Panc1 (cell line): Measurements from ENCODE around the gene SLC27A5. TPM values are rescaled to one million over a fixed set of nuclear protein-coding genes. Genes with fewer than 3 reads are reported as not detected.

Experiments
- ATAC-seq: fragments of 200-7000 bp; cut with Tn5 transposase; 2 replicates; pipeline ENCODE4 v1.9.1; 2020; ENCODE audit warnings: mild to moderate bottlenecking, moderate library complexity
- BruUV-seq: library from RNA; stranded (reverse); fragments of 400-500 nt; replicated peaks from 2 replicates; lab custom pipeline; 2021; lab: Mats Ljungman, UMichigan
- CTCF ChIA-PET: fragments of 300-600 bp; sonication (Branson Sonifier 250); formaldehyde crosslinking; loops from one replicate; lab custom pipeline; 2022; ENCODE audit warnings: antibody characterized with exemption; lab: Charles Lee
- POLR2A ChIA-PET: fragments of 300-600 bp; sonication (Branson Sonifier 250); formaldehyde crosslinking; loops from one replicate; lab custom pipeline; 2022; ENCODE audit warnings: antibody characterized with exemption; lab: Charles Lee
- DNase-seq: peaks from one replicate; pipeline ENCODE4 v3.0.0-alpha.2; 2010; ENCODE audit warnings: low read depth, low spot score
- H3K27ac ChIP-seq: 2 replicates; pipeline ENCODE4 v1.5.1; 2011; ENCODE audit warnings: mild to moderate bottlenecking, low read length, inconsistent platforms
- H3K27me3 ChIP-seq: fragments of 200-500 bp; sonication (Bioruptor generic); 2 replicates; pipeline ENCODE4 v1.6.0; 2014; ENCODE audit warnings: low read length, inconsistent platforms; ENCODE audit not compliant: control insufficient read depth, insufficient read depth
- H3K36me3 ChIP-seq: fragments of 200-500 bp; sonication (Bioruptor generic); 2 replicates; pipeline ENCODE4 v1.5.1; 2014; ENCODE audit warnings: inconsistent platforms, mild to moderate bottlenecking, low read length, moderate library complexity; ENCODE audit not compliant: control insufficient read depth, insufficient read depth
- H3K4me1 ChIP-seq: 2 replicates; pipeline ENCODE4 v1.5.1; 2011; ENCODE audit warnings: inconsistent platforms, mild to moderate bottlenecking, low read length, moderate library complexity; ENCODE audit not compliant: control insufficient read depth, insufficient read depth
- H3K4me3 ChIP-seq, 2 experiments: 2 replicates each; pipeline ENCODE4 v1.5.1; 2011 to 2012; ENCODE audit warnings: low read depth in 2 of 2, low read length in 2 of 2, mild to moderate bottlenecking in 2 of 2, inconsistent platforms in 1 of 2, moderate library complexity in 1 of 2
- H3K9me3 ChIP-seq: fragments of 200-500 bp; sonication (Bioruptor generic); 2 replicates; pipeline ENCODE4 v1.5.1; 2014; ENCODE audit warnings: low read depth, mild to moderate bottlenecking, inconsistent platforms, low read length, moderate library complexity; ENCODE audit not compliant: control insufficient read depth, insufficient read depth
- CTCF ChIP-seq: fragments of 450-650 bp; IDR thresholded peaks from 2 replicates; pipeline ENCODE4 v1.5.1; 2017; ENCODE audit warnings: mild to moderate bottlenecking
- POLR2AphosphoS5 ChIP-seq: IDR thresholded peaks from 2 replicates; pipeline ENCODE4 v1.6.1; 2012; ENCODE audit warnings: mild to moderate bottlenecking, low read depth, low read length, moderate library complexity
- REST ChIP-seq, 2 experiments: IDR thresholded peaks; 2 replicates each; pipeline ENCODE4 v1.6.1; 2011 to 2012; ENCODE audit warnings: low read depth in 2 of 2, control low read depth in 1 of 2, low read length in 1 of 2, mild to moderate bottlenecking in 1 of 2, moderate library complexity in 1 of 2; ENCODE audit not compliant: insufficient read depth in 1 of 2
- SIN3A ChIP-seq: IDR thresholded peaks from 2 replicates; pipeline ENCODE4 v1.6.1; 2012; ENCODE audit warnings: low read depth, mild to moderate bottlenecking, low read length, moderate library complexity, borderline replicate concordance; ENCODE audit not compliant: insufficient read depth
- TCF7L2 ChIP-seq: IDR thresholded peaks from 2 replicates; pipeline ENCODE4 v1.6.1; 2011; ENCODE audit warnings: mild to moderate bottlenecking, low read depth, low read length, inconsistent platforms
- in situ Hi-C: cut with HindIII; loops from 2 replicates; pipeline ENCODE4 v1.10.0; 2016; ENCODE audit warnings: low sequenced_read_pairs, low pct_unique_long_range_greater_than_20kb
- intact Hi-C: fragments of 100-400 bp; cut with micrococcal nuclease; formaldehyde crosslinking; loops from one replicate; pipeline ENCODE4 v1.10.0; 2022; ENCODE audit not compliant: unreplicated experiment
- total RNA-seq: library from RNA; stranded (reverse); gene quantifications from one replicate; pipeline ENCODE4 v1.2.1, GENCODE V29; 2021; ENCODE audit not compliant: unreplicated experiment

The SLC27A5 gene
- total RNA-seq, 1 experiment from 2014 or later: 10.7 TPM

- ChIA-PET CTCF (interaction anchor here (0.5 to 3.0 kb wide), 7 partner anchors 14 to 172 kb away, joined by 3 to 11 read pairs (median 7); partner anchors contain the start of genes CHMP2A and TRIM28), POLR2A (interaction anchor here (0.5 to 1.6 kb wide), 4 partner anchors 9 to 157 kb away, joined by 3 to 7 read pairs (median 4); partner anchors contain the start of gene TRIM28)
- Histone ChIP-seq H3K4me3 (peak within 1 kb of the TSS; percentile 72 to 98), H3K36me3 (peaks cover 2% of the 10 kb centered on the region; the same call in 1 of the 2 replicates), H3K4me1 (peaks cover 30% of the 10 kb centered on the region), H3K9me3 (no peaks in the 10 kb centered on the region), H3K27ac (peak within 1 kb of the TSS; percentile 99), H3K27me3 (no peaks in the 10 kb centered on the region)
- DNase-seq (peak; percentile 95), ATAC-seq (peak; percentile 89)
- peak; percentile 59; the same call in 1 of the 2 replicates for TF ChIP-seq TCF7L2
- peak; percentile 94 for TF ChIP-seq POLR2AphosphoS5
- peak; percentile 95 for TF ChIP-seq CTCF
- peak; percentile 93; the same call in 1 of the 2 replicates for TF ChIP-seq SIN3A
- TF ChIP-seq REST (IDR thresholded peaks at IDR 0.05; ENCODE audit: insufficient read depth in 1 of 2, low read depth in 2 of 2, low read length in 1 of 2): peak in 1 of 2 experiments; percentile 78; a peak in 1 of 4 replicates
- intact Hi-C loops (loop anchor here (1.0 kb wide), 1 partner anchor 36 kb away; the partner anchor contains the start of gene CHMP2A), in situ Hi-C loops (no loop called here)
- TSS peak; percentile 95 for BruUV-seq
Measured at GRCh38 chr19:58519355-58520256, 7.8 kb upstream of the SLC27A5 start, which contains the start of gene ZBTB45. Gene ZBTB45 (minus strand): TSS chr19:58519810. CDS start chr19:58517673, 2,137 bp downstream.

GRCh38 chr19:58519087-58519354, 7.2 kb upstream of the SLC27A5 start:
- intact Hi-C loops: loop anchor here (1.0 kb wide), 1 partner anchor 36 kb away; the partner anchor contains the start of gene CHMP2A
- in situ Hi-C loops: no loop called here

More at GRCh38 chr19:58519087-58519354, 7.2 kb upstream of the SLC27A5 start:
- H3K27me3 ChIP-seq: no peaks in the 10 kb centered on the region
- peak overlapping the region; percentile 99 for H3K27ac ChIP-seq
- no peaks in the 10 kb centered on the region for H3K9me3 ChIP-seq
- ChIA-PET CTCF (interaction anchor here (0.5 to 3.0 kb wide), 2 partner anchors 13 to 25 kb away, joined by 4 to 11 read pairs; partner anchors contain the start of gene TRIM28), POLR2A (interaction anchor here (1.6 kb wide), 1 partner anchor 25 kb away, joined by 7 read pairs; the partner anchor contains the start of gene TRIM28)
- no peak for DNase-seq
- TF ChIP-seq POLR2AphosphoS5: no peak
- TF ChIP-seq CTCF: peak; percentile 78; the same call in 1 of the 2 replicates
- H3K4me3 ChIP-seq: peak overlapping the region; percentile 72 to 98
- peaks cover 34% of the 10 kb centered on the region for H3K4me1 ChIP-seq
- BruUV-seq: no TSS peak
- H3K36me3 ChIP-seq: peaks cover 3% of the 10 kb centered on the region; the same call in 1 of the 2 replicates
- ATAC-seq: peak; percentile 52
